Fibroblast of lung (primary cell): ENCODE data around the gene TGFBR2. TPM values are rescaled to one million over a fixed set of nuclear protein-coding genes. Genes with fewer than 3 reads are reported as not detected.

Experiments used
- DNase-seq, 2 donors: peaks; one replicate each; pipeline versions ENCODE4 v3.0.0 to v3.0.0-alpha.2; 2010; ENCODE audit warnings: low read depth in 2 of 2
- H2AFZ ChIP-seq: 2 replicates; pipeline ENCODE4 v1.5.1; 2012; ENCODE audit warnings: low read length, control low read depth, inconsistent platforms
- H3K27ac ChIP-seq: 2 replicates; pipeline ENCODE4 v1.5.1; 2011; ENCODE audit warnings: low read length, control low read depth; ENCODE audit not compliant: insufficient read depth
- H3K27me3 ChIP-seq: 2 replicates; pipeline ENCODE4 v1.5.1; 2011; ENCODE audit warnings: mild to moderate bottlenecking, low read length; ENCODE audit not compliant: control insufficient read depth, insufficient read depth
- H3K36me3 ChIP-seq: 2 replicates; pipeline ENCODE4 v1.5.1; 2011; ENCODE audit warnings: low read length; ENCODE audit not compliant: control insufficient read depth, insufficient read depth
- H3K4me1 ChIP-seq: 2 replicates; pipeline ENCODE4 v1.5.1; 2011; ENCODE audit warnings: low read length; ENCODE audit not compliant: control insufficient read depth, insufficient read depth; ENCODE audit errors: extremely low read depth
- H3K4me2 ChIP-seq: 2 replicates; pipeline ENCODE4 v1.5.1; 2011; ENCODE audit warnings: low read length, control low read depth; ENCODE audit not compliant: insufficient read depth; ENCODE audit errors: extremely low read depth
- H3K4me3 ChIP-seq, 4 experiments: fragments of 200-600 bp in 1 of 4; sonication (generic) in 1 of 4; replicated peaks in 1 of 4; 2 replicates each; pipeline ENCODE4 v1.5.1; 2011 to 2016; ENCODE audit warnings: low read length in 4 of 4, low read depth in 3 of 4, mild to moderate bottlenecking in 3 of 4, control low read depth in 2 of 4, inconsistent platforms in 1 of 4, mixed read lengths in 1 of 4; ENCODE audit not compliant: insufficient read depth in 1 of 4; ENCODE audit errors: control extremely low read depth in 1 of 4
- H3K79me2 ChIP-seq: 2 replicates; pipeline ENCODE4 v1.5.1; 2012; ENCODE audit warnings: mild to moderate bottlenecking, low read length, inconsistent platforms; ENCODE audit not compliant: control insufficient read depth, insufficient read depth
- H3K9ac ChIP-seq: 2 replicates; pipeline ENCODE4 v1.5.1; 2011; ENCODE audit warnings: mild to moderate bottlenecking, low read length, control low read depth; ENCODE audit not compliant: insufficient read depth
- H3K9me3 ChIP-seq: 2 replicates; pipeline ENCODE4 v1.5.1; 2012; ENCODE audit warnings: low read depth, low read length; ENCODE audit not compliant: control insufficient read depth, insufficient read depth
- H4K20me1 ChIP-seq: 2 replicates; pipeline ENCODE4 v1.5.1; 2011; ENCODE audit warnings: low read length; ENCODE audit not compliant: control insufficient read depth, insufficient read depth; ENCODE audit errors: extremely low read depth
- CTCF ChIP-seq, 2 donors: IDR thresholded peaks in 1 of 2; conservative IDR thresholded peaks in 1 of 2; 1 replicate in 1 of 2; 2 replicates in 1 of 2; pipeline ENCODE4 v1.5.1; 2011 to 2012; ENCODE audit warnings: low read length in 2 of 2, control low read depth in 1 of 2, inconsistent platforms in 1 of 2, low read depth in 1 of 2, mild to moderate bottlenecking in 1 of 2
- EZH2 ChIP-seq: IDR thresholded peaks from 2 replicates; pipeline ENCODE4 v1.5.1; 2012; ENCODE audit warnings: low read length, control low read depth, mild to moderate bottlenecking; ENCODE audit errors: missing control alignments
- polyA plus RNA-seq, 2 donors: library from polyadenylated mRNA; depleted of rRNA in 1 of 2; stranded (reverse) in 1 of 2; unstranded in 1 of 2; fragments of >200 nt; gene quantifications; 2 replicates each; pipeline ENCODE4 v1.2.1, GENCODE V29; 2011 to 2012; ENCODE audit warnings: missing spikeins in 1 of 2
- total RNA-seq: library from RNA; depleted of rRNA; stranded (reverse); fragments of >200 nt; gene quantifications from 2 replicates; pipeline ENCODE4 v1.2.1, GENCODE V29; 2014

Gene TGFBR2
- total and polyA plus RNA-seq, 2 donors (not counting 1 experiment from before 2014, with no cell fraction given): 93.0 to 126 TPM

GRCh38 chr3:30617069-30617468 lies 10.7 kb downstream of the TGFBR2 start:
- no peak overlapping the region for H3K4me2 ChIP-seq
- H3K36me3 ChIP-seq: no peaks in the 10 kb centered on the region
- TF ChIP-seq CTCF (conservative IDR thresholded peaks at IDR 0.05 in 1 of 2, IDR thresholded peaks at IDR 0.05 in 1 of 2; ENCODE audit: low read depth in 1 of 2, low read length in 2 of 2) (no peak), EZH2 (no peak)
- no peaks in the 10 kb centered on the region for H3K27me3 ChIP-seq
- no peak overlapping the region for H3K9ac ChIP-seq
- H3K4me3 ChIP-seq: no peak overlapping the region
- H3K4me1 ChIP-seq: peaks cover 7% of the 10 kb centered on the region
- H3K79me2 ChIP-seq: peaks cover 88% of the 10 kb centered on the region
- H3K9me3 ChIP-seq: no peaks in the 10 kb centered on the region
- H3K27ac ChIP-seq: no peak overlapping the region
- H4K20me1 ChIP-seq: no peaks in the 10 kb centered on the region
- DNase-seq: no peak
- no peak overlapping the region for H2AFZ ChIP-seq

- Histone ChIP-seq H3K4me2 (no peak overlapping the region), H3K4me1 (peaks cover 7% of the 10 kb centered on the region), H3K27me3 (no peaks in the 10 kb centered on the region), H3K36me3 (no peaks in the 10 kb centered on the region), H3K79me2 (peaks cover 86% of the 10 kb centered on the region), H3K9me3 (no peaks in the 10 kb centered on the region), H3K27ac (no peak overlapping the region), H3K4me3 (no peak overlapping the region), H3K9ac (no peak overlapping the region), H2AFZ (no peak overlapping the region), H4K20me1 (no peaks in the 10 kb centered on the region)
- TF ChIP-seq CTCF (conservative IDR thresholded peaks at IDR 0.05 in 1 of 2, IDR thresholded peaks at IDR 0.05 in 1 of 2; ENCODE audit: low read depth in 1 of 2, low read length in 2 of 2): no peak
- no peak for DNase-seq
Measured at GRCh38 chr3:30617653-30618052, 11.3 kb downstream of the TGFBR2 start.

GRCh38 chr3:30618526-30618925 lies 12.1 kb downstream of the TGFBR2 start:
- Histone ChIP-seq H3K4me3 (no peak overlapping the region), H3K36me3 (no peaks in the 10 kb centered on the region), H4K20me1 (no peaks in the 10 kb centered on the region), H3K79me2 (peaks cover 78% of the 10 kb centered on the region), H3K4me1 (peaks cover 7% of the 10 kb centered on the region), H2AFZ (no peak overlapping the region), H3K27ac (no peak overlapping the region), H3K9ac (no peak overlapping the region), H3K9me3 (no peaks in the 10 kb centered on the region), H3K27me3 (no peaks in the 10 kb centered on the region), H3K4me2 (no peak overlapping the region)
- TF ChIP-seq CTCF (conservative IDR thresholded peaks at IDR 0.05 in 1 of 2, IDR thresholded peaks at IDR 0.05 in 1 of 2; ENCODE audit: low read depth in 1 of 2, low read length in 2 of 2) (no peak), EZH2 (no peak)
- no peak for DNase-seq
